Activated CD8-positive, alpha-beta memory T cell treated with anti-CD3 and anti-CD28 coated beads, Interleukin-2, amount 50 U/mL, for 24 hours (primary cell): ENCODE measurements around the gene DIPK1B.
"Not testable (repeated sequence)": the region's sequence is repeated elsewhere in the genome, so short reads cannot be mapped to it uniquely, and the experiment has no call there.

Experiments used
- DNase-seq: peaks from one replicate; pipeline ENCODE4 v3.0.0-alpha.2; 2020; ENCODE audit errors: extremely low read depth

The DIPK1B gene

GRCh38 chr9:136753371-136754058, 41.1 kb downstream of the DIPK1B start:
- no peak for DNase-seq

GRCh38 chr9:136754059-136754572, 41.7 kb downstream of the DIPK1B start:
- no peak for DNase-seq

- no peak for DNase-seq
Observed at GRCh38 chr9:136754626-136755301, 42.4 kb downstream of the DIPK1B start.

- not testable (repeated sequence) for DNase-seq
Observed at GRCh38 chr9:136755302-136756133, 43.1 kb downstream of the DIPK1B start.

- no peak for DNase-seq
Observed at GRCh38 chr9:136756134-136756438, 43.7 kb downstream of the DIPK1B start.

- no peak for DNase-seq
Observed at GRCh38 chr9:136756836-136757235, 44.5 kb downstream of the DIPK1B start.

GRCh38 chr9:136757328-136757727, 45.0 kb downstream of the DIPK1B start:
- DNase-seq: no peak

- no peak for DNase-seq
Observed at GRCh38 chr9:136757751-136758140, 45.4 kb downstream of the DIPK1B start.

- DNase-seq: no peak
Observed at GRCh38 chr9:136759001-136759400, 46.6 kb downstream of the DIPK1B start.

GRCh38 chr9:136759436-136760325, 47.3 kb downstream of the DIPK1B start:
- no peak for DNase-seq

GRCh38 chr9:136760424-136760823, 48.1 kb downstream of the DIPK1B start:
- DNase-seq: no peak

GRCh38 chr9:136760834-136761544, 48.6 kb downstream of the DIPK1B start:
- not testable (repeated sequence) for DNase-seq

GRCh38 chr9:136761545-136761981, 49.2 kb downstream of the DIPK1B start:
- no peak for DNase-seq

GRCh38 chr9:136762221-136762691, 49.9 kb downstream of the DIPK1B start:
- no peak for DNase-seq

- DNase-seq: no peak
Observed at GRCh38 chr9:136762915-136763648, 50.7 kb downstream of the DIPK1B start.

- no peak for DNase-seq
Observed at GRCh38 chr9:136763649-136764035, 51.3 kb downstream of the DIPK1B start.

- no peak for DNase-seq
Observed at GRCh38 chr9:136764301-136764891, 52.0 kb downstream of the DIPK1B start, which contains the start of gene LCN15. Gene LCN15, minus strand, starts transcription at chr9:136764518. Its CDS starts 30 bp downstream, at chr9:136764488.

- no peak for DNase-seq
Observed at GRCh38 chr9:136765041-136765440, 52.7 kb downstream of the DIPK1B start.

- not testable (repeated sequence) for DNase-seq
Observed at GRCh38 chr9:136765745-136766409, 53.5 kb downstream of the DIPK1B start.
